Liver (tissue), 9 donors: Measurements from ENCODE around the gene MAPK11. TPM values are rescaled to one million over a fixed set of nuclear protein-coding genes. Genes with fewer than 3 reads are reported as not detected.

Source experiments
- DNase-seq: peaks from one replicate; pipeline ENCODE4 v3.0.0-alpha.2; 2017; ENCODE audit warnings: low spot score
- H3K27ac ChIP-seq, 2 donors: one replicate each; pipeline ENCODE4 v1.7.0; 2013; ENCODE audit warnings: inconsistent platforms in 2 of 2, low read length in 2 of 2, control low read depth in 1 of 2, low read depth in 1 of 2, mild to moderate bottlenecking in 1 of 2
- H3K27me3 ChIP-seq, 4 donors: one replicate each; pipeline versions ENCODE4 v1.6.1 to v1.7.0; 2013; ENCODE audit warnings: low read length in 3 of 4, inconsistent platforms in 1 of 4, mild to moderate bottlenecking in 1 of 4, moderate library complexity in 1 of 4; ENCODE audit not compliant: control insufficient read depth in 4 of 4, insufficient read depth in 4 of 4
- H3K36me3 ChIP-seq, 4 donors: one replicate each; pipeline versions ENCODE4 v1.6.1 to v1.7.0; 2013; ENCODE audit warnings: low read length in 3 of 4, mild to moderate bottlenecking in 3 of 4, low read depth in 1 of 4, moderate library complexity in 1 of 4; ENCODE audit not compliant: control insufficient read depth in 4 of 4, insufficient read depth in 3 of 4
- H3K4me1 ChIP-seq, 4 donors: one replicate each; pipeline versions ENCODE4 v1.6.1 to v1.7.0; 2013; ENCODE audit warnings: low read length in 3 of 4, mild to moderate bottlenecking in 3 of 4, moderate library complexity in 1 of 4; ENCODE audit not compliant: control insufficient read depth in 4 of 4, insufficient read depth in 4 of 4
- H3K4me3 ChIP-seq, 3 donors: one replicate each; pipeline versions ENCODE4 v1.6.1 to v1.7.0; 2013; ENCODE audit warnings: low read length in 3 of 3, control low read depth in 1 of 3, low read depth in 1 of 3, mild to moderate bottlenecking in 1 of 3
- H3K9ac ChIP-seq, 2 donors: one replicate each; pipeline ENCODE4 v1.7.0; 2013; ENCODE audit warnings: low read length in 2 of 2, mild to moderate bottlenecking in 2 of 2, moderate library complexity in 2 of 2, control low read depth in 1 of 2, low read depth in 1 of 2
- H3K9me3 ChIP-seq, 4 donors: one replicate each; pipeline versions ENCODE4 v1.6.1 to v1.7.0; 2013; ENCODE audit warnings: low read length in 3 of 4; ENCODE audit not compliant: control insufficient read depth in 4 of 4
- EGR1 ChIP-seq, 2 donors: IDR thresholded peaks; 2 replicates each; pipeline ENCODE4 v1.6.1; 2016 to 2018; ENCODE audit warnings: antibody characterized with exemption in 2 of 2, low read depth in 2 of 2
- FOXA1 ChIP-seq: IDR thresholded peaks from 2 replicates; pipeline ENCODE4 v1.6.1; 2016; ENCODE audit warnings: antibody characterized with exemption
- FOXA2 ChIP-seq: IDR thresholded peaks from 2 replicates; pipeline ENCODE4 v1.6.1; 2016; ENCODE audit warnings: antibody characterized with exemption
- GABPA ChIP-seq, 2 donors: IDR thresholded peaks in 1 of 2; conservative IDR thresholded peaks in 1 of 2; 2 replicates each; pipeline ENCODE4 v1.6.1; 2016; ENCODE audit warnings: antibody characterized with exemption in 2 of 2, mild to moderate bottlenecking in 1 of 2, moderate library complexity in 1 of 2
- HNF4A ChIP-seq, 2 donors: conservative IDR thresholded peaks; 2 replicates each; pipeline ENCODE4 v1.6.1; 2016; ENCODE audit warnings: antibody characterized with exemption in 2 of 2, mild to moderate bottlenecking in 2 of 2
- HNF4G ChIP-seq: IDR thresholded peaks from 2 replicates; pipeline ENCODE4 v1.6.1; 2016; ENCODE audit warnings: antibody characterized with exemption
- JUND ChIP-seq, 2 donors: IDR thresholded peaks; 2 replicates each; pipeline ENCODE4 v1.6.1; 2016; ENCODE audit warnings: antibody characterized with exemption in 2 of 2
- MAX ChIP-seq: IDR thresholded peaks from 2 replicates; pipeline ENCODE4 v1.6.1; 2016; ENCODE audit warnings: antibody characterized with exemption
- NR2F2 ChIP-seq: IDR thresholded peaks from 2 replicates; pipeline ENCODE4 v1.6.1; 2016; ENCODE audit warnings: antibody characterized with exemption
- REST ChIP-seq: IDR thresholded peaks from 2 replicates; pipeline ENCODE4 v1.6.1; 2016; ENCODE audit warnings: antibody characterized with exemption, mild to moderate bottlenecking
- RXRA ChIP-seq, 2 donors: IDR thresholded peaks; 2 replicates each; pipeline ENCODE4 v1.6.1; 2017 to 2018; ENCODE audit warnings: antibody characterized with exemption in 2 of 2, mild to moderate bottlenecking in 1 of 2
- SP1 ChIP-seq: IDR thresholded peaks from 2 replicates; pipeline ENCODE4 v1.6.1; 2018; ENCODE audit warnings: antibody characterized with exemption, mild to moderate bottlenecking
- TAF1 ChIP-seq: conservative IDR thresholded peaks from 2 replicates; pipeline ENCODE4 v1.6.1; 2016; ENCODE audit warnings: antibody characterized with exemption, mild to moderate bottlenecking
- YY1 ChIP-seq: IDR thresholded peaks from 2 replicates; pipeline ENCODE4 v1.6.1; 2016; ENCODE audit warnings: antibody characterized with exemption, mild to moderate bottlenecking
- WGBS: extraction: QIAGEN DNeasy Blood & Tissue Kit; methylation state at CpG from one replicate; pipeline ENCODE4 v1.1.7; 2013; 5-methylcytosine and 5-hydroxymethylcytosine counted together
- polyA plus RNA-seq, 2 donors: library from polyadenylated mRNA; stranded (reverse) in 1 of 2; unstranded in 1 of 2; fragments of 200-250 nt in 1 of 2; fragments of >200 nt in 1 of 2; fragmentation: Nextera tagmentation in 1 of 2; extraction: Ambion mirVana in 1 of 2; gene quantifications; one replicate each; pipeline versions ENCODE4 v1.2.1 to v1.2.3, GENCODE V29; 2013 to 2015
- total RNA-seq, 2 donors: library from RNA; depleted of rRNA; stranded (reverse); fragments of >200 nt; gene quantifications; one replicate each; pipeline ENCODE4 v1.2.3, GENCODE V29; 2014
- TF ChIP-seq, protein P1 (sequence below): fragments of 150-350 bp; IDR thresholded peaks from 2 replicates; pipeline ENCODE4 v1.5.1; 2017; ENCODE audit warnings: improper control_type of control experiment, low read depth, low read length; ENCODE audit not compliant: missing input control
- donor health status: healthy.
- donor health status: healthy.
- donor health status: healthy.
- donor health status: healthy.
- donor health status: healthy.

MAPK11 gene
- total and polyA plus RNA-seq, 4 donors, result 0.65 to 2.0 (median 1.0) TPM

DNA sequence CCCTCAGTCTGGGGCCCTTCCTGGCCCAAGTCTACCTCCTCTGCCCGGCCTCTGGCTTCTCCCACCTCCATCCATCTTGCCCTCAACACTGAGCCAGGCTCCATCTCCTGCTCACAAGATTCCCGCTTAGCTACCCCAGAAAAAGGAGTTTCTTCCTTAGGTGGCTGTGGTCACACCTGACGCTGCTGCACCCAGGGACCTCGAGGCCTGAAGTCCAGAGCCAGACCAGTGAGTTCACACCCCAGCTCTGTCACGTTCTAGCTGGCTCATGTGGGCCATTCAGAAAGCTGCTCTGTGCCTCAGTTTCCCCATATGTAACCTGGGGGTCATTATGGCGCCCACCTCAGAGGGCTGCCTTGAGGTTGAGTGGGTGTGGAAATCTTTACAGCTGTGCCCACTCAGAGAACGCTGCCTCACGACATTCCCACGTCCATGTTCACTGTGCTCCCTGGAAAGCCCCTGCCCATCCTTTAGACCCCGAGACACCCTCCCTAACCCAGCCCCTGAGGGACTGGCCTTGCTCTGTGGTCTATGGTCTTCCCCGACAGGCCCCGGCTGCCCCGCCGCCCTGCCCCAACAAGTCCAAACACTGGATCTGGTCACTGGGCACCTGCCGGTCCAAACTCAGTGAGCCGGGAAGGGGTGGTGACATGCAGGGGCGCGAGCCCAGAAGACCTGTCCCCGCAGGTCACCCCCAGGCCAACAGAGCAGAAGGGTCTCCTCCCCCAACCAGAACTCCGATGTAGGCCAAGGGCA lies 27.5 kb upstream of the MAPK11 start:
- Histone ChIP-seq H3K27me3 (no peaks in the 10 kb centered on the region), H3K9ac (no peak overlapping the region)

DNA sequence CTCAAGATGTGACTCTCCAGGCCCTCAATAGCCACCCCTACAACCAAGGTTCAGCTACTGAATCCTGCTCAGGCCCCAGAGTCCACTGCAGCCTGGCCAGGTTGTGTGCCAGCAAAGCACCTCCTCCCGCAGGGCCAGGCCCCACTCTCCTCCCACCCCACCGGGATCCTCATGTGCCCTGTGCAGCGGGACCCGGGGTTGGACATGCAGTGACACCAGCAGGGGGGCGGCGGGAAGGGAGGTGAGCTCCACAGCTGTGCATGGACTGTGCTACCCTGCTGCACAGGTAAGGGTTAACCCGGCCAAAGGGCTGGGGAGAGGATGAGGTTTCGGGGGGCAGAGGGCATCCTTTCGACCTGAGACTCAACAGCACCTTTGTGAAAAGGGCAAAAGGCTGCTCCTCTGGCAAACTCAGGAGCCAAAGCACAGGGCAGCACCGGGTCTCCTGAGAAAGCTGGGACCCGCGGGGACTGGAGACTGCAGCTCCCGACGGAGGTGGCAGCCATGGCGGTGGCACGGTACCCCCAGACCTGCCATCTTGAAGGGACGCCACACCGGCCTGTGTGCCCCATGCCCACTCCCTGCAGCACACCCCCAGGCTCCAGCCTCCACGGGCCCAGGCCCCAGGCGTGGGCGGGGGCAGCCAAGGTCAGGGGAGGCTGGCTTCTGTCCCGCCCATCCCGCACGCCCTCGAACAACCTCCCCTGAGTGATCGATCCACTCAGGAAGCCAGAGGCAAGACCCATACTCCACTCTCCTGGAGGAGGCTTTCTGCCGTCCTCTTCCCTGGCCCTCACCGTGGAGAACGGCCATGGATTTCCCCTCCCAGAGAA lies 26.7 kb upstream of the MAPK11 start:
- DNase-seq, result no peak
- 32% methylated on average over 29 of the region's 29 CpGs for WGBS
- Histone ChIP-seq H3K9me3 (no peaks in the 10 kb centered on the region), H3K4me1 (peaks cover 54 to 90% (median 74%) of the 10 kb centered on the region in 4 donors), H3K27me3 (no peaks in the 10 kb centered on the region), H3K36me3 (peaks cover 0 to 2% (median 0%) of the 10 kb centered on the region in 4 donors), H3K9ac (no peak overlapping the region), H3K4me3 (peak overlapping the region in 2 of 3 donors; percentile 12 to 36), H3K27ac (peak overlapping the region; percentile 16 to 70)
- peak; percentile 15 for TF ChIP-seq YY1
- peak; percentile 47 to 79 for TF ChIP-seq EGR1 (IDR thresholded peaks at IDR 0.05; ENCODE audit: low read depth in 2 of 2)
- peak; percentile 24 for TF ChIP-seq HNF4G
- TF ChIP-seq SP1, result no peak
- TF ChIP-seq GABPA (IDR thresholded peaks at IDR 0.05 in 1 of 2, conservative IDR thresholded peaks at IDR 0.05 in 1 of 2), result no peak
- peak; percentile 35 to 64 for TF ChIP-seq RXRA (IDR thresholded peaks at IDR 0.05)
- no peak for TF ChIP-seq JUND (IDR thresholded peaks at IDR 0.05)
- peak; percentile 56 to 67 for TF ChIP-seq HNF4A (conservative IDR thresholded peaks at IDR 0.05)

More for the DNA sequence above, 27.5 kb upstream of the MAPK11 start:
- Histone ChIP-seq H3K4me3 (peak overlapping the region in 2 of 3 donors; percentile 12 to 36), H3K36me3 (no peaks in the 10 kb centered on the region), H3K9me3 (no peaks in the 10 kb centered on the region), H3K4me1 (peaks cover 55 to 93% (median 77%) of the 10 kb centered on the region in 4 donors), H3K27ac (peak overlapping the region; percentile 31 to 70)
- WGBS, result 38% methylated on average over 20 of the region's 20 CpGs
- TF ChIP-seq MAX, result no peak
- TF ChIP-seq HNF4A (conservative IDR thresholded peaks at IDR 0.05), result peak in 1 of 2 donors; percentile 27
- no peak for DNase-seq

DNA sequence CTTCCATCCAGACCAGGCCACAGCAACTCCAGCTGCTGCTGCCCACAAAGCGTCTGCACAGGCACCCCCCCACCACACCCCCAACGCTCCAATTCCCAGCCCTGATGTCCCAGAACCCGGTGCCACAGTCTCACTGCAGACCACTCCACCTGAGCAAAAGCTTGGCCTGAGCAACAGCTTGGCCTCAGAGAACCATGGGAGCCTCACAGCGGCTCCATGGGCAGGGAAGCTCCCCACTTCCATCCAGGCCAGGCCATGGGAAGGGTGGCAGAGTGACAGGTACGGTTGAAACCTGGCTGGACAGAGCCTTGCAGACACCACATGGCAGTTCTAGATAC lies 24.1 kb upstream of the MAPK11 start:
- 22% methylated on average over 5 of the region's 5 CpGs for WGBS
- Histone ChIP-seq H3K27ac (peak overlapping the region; percentile 73 to 82), H3K4me3 (peak overlapping the region in 1 of 3 donors; percentile 43), H3K27me3 (no peaks in the 10 kb centered on the region), H3K4me1 (peaks cover 41 to 76% (median 62%) of the 10 kb centered on the region in 4 donors), H3K9ac (peak overlapping the region in 1 of 2 donors; percentile 67), H3K36me3 (peaks cover 3 to 12% (median 7%) of the 10 kb centered on the region in 4 donors), H3K9me3 (no peaks in the 10 kb centered on the region)
- DNase-seq, result no peak
- TF ChIP-seq FOXA2 (no peak), FOXA1 (no peak), SP1 (no peak), REST (no peak), TAF1 (no peak), HNF4A (conservative IDR thresholded peaks at IDR 0.05) (no peak), NR2F2 (no peak), GABPA (IDR thresholded peaks at IDR 0.05 in 1 of 2, conservative IDR thresholded peaks at IDR 0.05 in 1 of 2) (no peak), RXRA (IDR thresholded peaks at IDR 0.05) (no peak), MAX (no peak)
- TF ChIP-seq, protein P1, sequence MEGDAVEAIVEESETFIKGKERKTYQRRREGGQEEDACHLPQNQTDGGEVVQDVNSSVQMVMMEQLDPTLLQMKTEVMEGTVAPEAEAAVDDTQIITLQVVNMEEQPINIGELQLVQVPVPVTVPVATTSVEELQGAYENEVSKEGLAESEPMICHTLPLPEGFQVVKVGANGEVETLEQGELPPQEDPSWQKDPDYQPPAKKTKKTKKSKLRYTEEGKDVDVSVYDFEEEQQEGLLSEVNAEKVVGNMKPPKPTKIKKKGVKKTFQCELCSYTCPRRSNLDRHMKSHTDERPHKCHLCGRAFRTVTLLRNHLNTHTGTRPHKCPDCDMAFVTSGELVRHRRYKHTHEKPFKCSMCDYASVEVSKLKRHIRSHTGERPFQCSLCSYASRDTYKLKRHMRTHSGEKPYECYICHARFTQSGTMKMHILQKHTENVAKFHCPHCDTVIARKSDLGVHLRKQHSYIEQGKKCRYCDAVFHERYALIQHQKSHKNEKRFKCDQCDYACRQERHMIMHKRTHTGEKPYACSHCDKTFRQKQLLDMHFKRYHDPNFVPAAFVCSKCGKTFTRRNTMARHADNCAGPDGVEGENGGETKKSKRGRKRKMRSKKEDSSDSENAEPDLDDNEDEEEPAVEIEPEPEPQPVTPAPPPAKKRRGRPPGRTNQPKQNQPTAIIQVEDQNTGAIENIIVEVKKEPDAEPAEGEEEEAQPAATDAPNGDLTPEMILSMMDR, result no peak
